GM08714 (cell line): ENCODE results near the gene NXNL1.

Experiments used
- H3K4me3 ChIP-seq: fragments of 200-500 bp; sonication (Bioruptor generic); 2 replicates; pipeline ENCODE4 v1.5.1; 2014; ENCODE audit warnings: mild to moderate bottlenecking, low read length, inconsistent platforms
- ZNF274 ChIP-seq: IDR thresholded peaks from 2 replicates; pipeline ENCODE4 v1.6.1; 2012; ENCODE audit warnings: mild to moderate bottlenecking, low read depth, low read length

The NXNL1 gene

GRCh38 chr19:17454576-17455071 lies 6.1 kb downstream of the NXNL1 start:
- H3K4me3 ChIP-seq: no peak overlapping the region
- no peak for TF ChIP-seq ZNF274

- TF ChIP-seq ZNF274: no peak
- H3K4me3 ChIP-seq: no peak overlapping the region
These were observed 8.9 kb downstream of the NXNL1 start for GRCh38 chr19:17451820-17452219.

- no peak for TF ChIP-seq ZNF274
- H3K4me3 ChIP-seq: no peak overlapping the region
These were observed 10.3 kb downstream of the NXNL1 start for GRCh38 chr19:17450264-17451075.

- TF ChIP-seq ZNF274: no peak
- no peak within 1 kb of the TSS for H3K4me3 ChIP-seq
These were observed 12.4 kb downstream of the NXNL1 start, which contains the start of gene TMEM221 for GRCh38 chr19:17448131-17448967. Gene TMEM221, minus strand, starts transcription at chr19:17448668. Its CDS starts 206 bp downstream, at chr19:17448462.

- TF ChIP-seq ZNF274: no peak
- no peak overlapping the region for H3K4me3 ChIP-seq
These were observed 13.0 kb downstream of the NXNL1 start for GRCh38 chr19:17447704-17448130.

- no peak for TF ChIP-seq ZNF274
- no peak overlapping the region for H3K4me3 ChIP-seq
These were observed 15.1 kb downstream of the NXNL1 start for GRCh38 chr19:17445526-17446165.

GRCh38 chr19:17441241-17442021 lies 19.3 kb downstream of the NXNL1 start:
- TF ChIP-seq ZNF274: no peak
- H3K4me3 ChIP-seq: no peak overlapping the region

GRCh38 chr19:17436874-17437267 lies 23.9 kb downstream of the NXNL1 start:
- no peak for TF ChIP-seq ZNF274
- H3K4me3 ChIP-seq: no peak overlapping the region

- TF ChIP-seq ZNF274: no peak
- no peak overlapping the region for H3K4me3 ChIP-seq
These were observed 24.4 kb downstream of the NXNL1 start for GRCh38 chr19:17436094-17436873.

- no peak overlapping the region for H3K4me3 ChIP-seq
- no peak for TF ChIP-seq ZNF274
These were observed 25.5 kb downstream of the NXNL1 start for GRCh38 chr19:17435218-17435617.

- no peak overlapping the region for H3K4me3 ChIP-seq
- no peak for TF ChIP-seq ZNF274
These were observed 29.3 kb downstream of the NXNL1 start for GRCh38 chr19:17431417-17431816.

- H3K4me3 ChIP-seq: no peak overlapping the region
- no peak for TF ChIP-seq ZNF274
These were observed 31.0 kb downstream of the NXNL1 start for GRCh38 chr19:17429641-17430113.

GRCh38 chr19:17424743-17425365 lies 35.9 kb downstream of the NXNL1 start:
- TF ChIP-seq ZNF274: no peak
- H3K4me3 ChIP-seq: no peak overlapping the region
